MM.1S (cell line): Measurements from ENCODE around the gene SH3BP2.

ENCODE experiments used
- CTCF ChIP-seq: fragments of 300-600 bp; sonication (generic); IDR thresholded peaks from 2 replicates; pipeline ENCODE4 v1.5.1; 2016; ENCODE audit warnings: antibody characterized with exemption, low read length, mixed read lengths
- EZH2phosphoT487 ChIP-seq: fragments of 300-600 bp; sonication (generic); IDR thresholded peaks from 2 replicates; pipeline ENCODE4 v1.6.1; 2018; ENCODE audit warnings: antibody characterized with exemption, low read length

- TF ChIP-seq CTCF = no peak
- no peak for TF ChIP-seq EZH2phosphoT487
These were observed 51.2 kb downstream of the SH3BP2 start for GRCh38 chr4:2843941-2844584.
